NT2/D1 (cell line): ENCODE data around the gene CD79A.

Source experiments
- SUZ12 ChIP-seq: IDR thresholded peaks from 2 replicates; pipeline ENCODE4 v1.6.1; 2011; ENCODE audit not compliant: insufficient read length, insufficient read depth; ENCODE audit errors: extremely low read depth
- YY1 ChIP-seq: IDR thresholded peaks from 2 replicates; pipeline ENCODE4 v1.6.1; 2011; ENCODE audit not compliant: insufficient read length, insufficient read depth

GRCh38 chr19:41876847-41877832 lies at the start of gene CD79A:
- TF ChIP-seq YY1: no peak
- no peak for TF ChIP-seq SUZ12
